Gastroesophageal sphincter (tissue), 4 donors: ENCODE measurements around the gene TMEM239. TPM values are rescaled to one million over a fixed set of nuclear protein-coding genes. Genes with fewer than 3 reads are reported as not detected.

Experiments
- ATAC-seq: fragments of 150-250 bp; one replicate; pipeline ENCODE4 v1.9.1; 2016; ENCODE audit warnings: mild to moderate bottlenecking, moderate library complexity
- H3K27ac ChIP-seq, 4 donors: fragments of 200-600 bp; sonication (generic) in 3 of 4; 1 replicate in 3 of 4; 2 replicates in 1 of 4; pipeline ENCODE4 v1.5.1; 2016 to 2019
- H3K27me3 ChIP-seq: fragments of 200-600 bp; sonication (generic); one replicate; pipeline ENCODE4 v1.5.1; 2019
- H3K36me3 ChIP-seq, 2 donors: fragments of 200-600 bp; sonication (generic); one replicate each; pipeline ENCODE4 v1.5.1; 2019; ENCODE audit warnings: control low read depth in 1 of 2
- H3K4me1 ChIP-seq, 3 donors: fragments of 200-600 bp; sonication (generic); 1 replicate in 2 of 3; 2 replicates in 1 of 3; pipeline ENCODE4 v1.5.1; 2016 to 2019; ENCODE audit warnings: control low read depth in 2 of 3
- H3K4me3 ChIP-seq, 2 donors: fragments of 200-600 bp; sonication (generic); one replicate each; pipeline ENCODE4 v1.5.1; 2019; ENCODE audit warnings: mild to moderate bottlenecking in 1 of 2, moderate library complexity in 1 of 2
- H3K9me3 ChIP-seq, 3 donors: fragments of 200-600 bp; sonication (generic); one replicate each; pipeline ENCODE4 v1.5.1; 2017 to 2019; ENCODE audit warnings: control low read depth in 2 of 3
- CTCF ChIP-seq, 4 experiments: fragments of 200-600 bp in 2 of 4; fragments of 450-650 bp in 2 of 4; sonication (generic) in 1 of 4; IDR thresholded peaks; one replicate each; pipeline ENCODE4 v1.5.1; 2017 to 2019; ENCODE audit warnings: antibody characterized with exemption in 4 of 4, mild to moderate bottlenecking in 2 of 4, moderate library complexity in 2 of 4
- EP300 ChIP-seq: sonication (generic); formaldehyde crosslinking; IDR thresholded peaks from one replicate; pipeline ENCODE4 v1.6.1; 2017; ENCODE audit warnings: antibody characterized with exemption, mild to moderate bottlenecking
- POLR2A ChIP-seq, 2 donors: fragments of 450-650 bp; IDR thresholded peaks; one replicate each; pipeline ENCODE4 v1.6.1; 2017; ENCODE audit warnings: antibody characterized with exemption in 2 of 2, mild to moderate bottlenecking in 2 of 2, moderate library complexity in 1 of 2
- POLR2AphosphoS5 ChIP-seq: sonication (generic); formaldehyde crosslinking; IDR thresholded peaks from one replicate; pipeline ENCODE4 v1.6.1; 2017; ENCODE audit warnings: antibody characterized with exemption
- WGBS, 2 donors: methylation state at CpG; one replicate each; pipeline ENCODE4 v1.1.5; 2018; ENCODE audit warnings: low coverage in 1 of 2; 5-methylcytosine and 5-hydroxymethylcytosine counted together
- total RNA-seq, 4 donors: library from RNA; depleted of rRNA; stranded (reverse); fragments of >200 nt; gene quantifications; one replicate each; pipeline ENCODE4 v1.1.0, GENCODE V29; 2016

TMEM239 gene
- total RNA-seq, 4 donors from 2014 or later = 0.15 TPM; not detected in 3

- Histone ChIP-seq H3K9me3 (no peaks in the 10 kb centered on the region), H3K27ac (no peak overlapping the region), H3K36me3 (no peaks in the 10 kb centered on the region), H3K27me3 (peaks cover 94% of the 10 kb centered on the region), H3K4me1 (peaks cover 0 to 26% (median 7%) of the 10 kb centered on the region in 3 donors), H3K4me3 (no peak overlapping the region)
- no peak for TF ChIP-seq CTCF (IDR thresholded peaks at IDR 0.05)
- TF ChIP-seq POLR2AphosphoS5 = no peak
- TF ChIP-seq POLR2A (IDR thresholded peaks at IDR 0.05) = no peak
- no peak for TF ChIP-seq EP300
- ATAC-seq = no peak
- WGBS, 2 donors = 56 to 63% methylated on average over 1 to 2 of the region's 6 CpGs
These were observed 17.4 kb upstream of the TMEM239 start for GRCh38 chr20:2798814-2799213.

GRCh38 chr20:2799271-2799670, 16.9 kb upstream of the TMEM239 start:
- peak overlapping the region in 1 of 2 donors; percentile 35 for H3K4me3 ChIP-seq
- TF ChIP-seq EP300 = no peak
- TF ChIP-seq CTCF (IDR thresholded peaks at IDR 0.05) = no peak
- TF ChIP-seq POLR2AphosphoS5 = no peak
- TF ChIP-seq POLR2A (IDR thresholded peaks at IDR 0.05) = no peak
- H3K36me3 ChIP-seq = no peaks in the 10 kb centered on the region
- H3K9me3 ChIP-seq = no peaks in the 10 kb centered on the region
- peaks cover 0 to 26% (median 7%) of the 10 kb centered on the region in 3 donors for H3K4me1 ChIP-seq
- no peak overlapping the region for H3K27ac ChIP-seq
- ATAC-seq = no peak
- WGBS, 2 donors = 32 to 66% methylated on average over 4 to 8 of the region's 9 CpGs
- H3K27me3 ChIP-seq = peaks cover 94% of the 10 kb centered on the region

DNA sequence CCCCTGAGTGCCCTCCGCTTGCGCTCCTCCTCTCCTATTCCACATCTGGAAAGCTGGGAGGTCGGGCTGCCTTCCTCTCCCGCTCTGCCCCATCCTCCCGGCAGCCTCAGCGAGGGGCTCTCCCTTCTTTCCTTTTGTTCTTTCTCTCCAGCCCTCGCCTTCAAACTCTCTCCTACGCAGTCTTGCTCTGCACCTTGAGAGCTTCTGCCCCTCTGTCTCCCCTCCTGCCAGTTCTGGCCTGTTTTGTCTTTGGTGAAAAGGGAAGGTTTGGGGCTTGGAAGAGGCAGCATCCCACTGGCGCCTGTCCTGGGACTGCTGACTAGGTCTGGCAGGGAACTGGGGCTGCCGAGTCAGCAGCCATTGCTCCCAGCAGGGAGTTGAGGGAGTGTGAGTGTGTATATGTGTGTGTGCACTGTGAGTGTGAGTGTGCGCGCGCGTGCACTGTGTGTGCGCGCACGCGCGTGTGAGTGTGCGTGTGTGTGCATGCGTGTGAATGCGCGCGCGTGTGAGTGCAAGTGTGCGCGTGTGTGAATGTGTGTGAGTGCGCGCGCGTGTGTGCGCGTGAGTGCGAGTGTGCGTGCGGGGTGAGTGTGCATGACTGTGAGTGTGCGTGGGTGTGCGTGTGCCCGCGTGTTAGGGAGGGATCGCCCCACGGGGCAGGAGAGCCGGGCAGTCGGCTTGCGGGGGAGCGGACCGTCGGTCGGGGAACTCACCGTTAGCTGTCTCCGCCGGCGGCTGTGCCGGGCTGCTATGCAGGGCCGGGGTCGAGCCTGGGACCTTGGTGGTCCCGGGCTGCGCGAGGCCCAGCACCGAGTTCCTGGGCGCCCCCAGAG, 16.3 kb upstream of the TMEM239 start:
- Histone ChIP-seq H3K4me3 (peak overlapping the region in 1 of 2 donors; percentile 35), H3K4me1 (peaks cover 0 to 29% (median 7%) of the 10 kb centered on the region in 3 donors), H3K9me3 (no peaks in the 10 kb centered on the region), H3K27me3 (peaks cover 98% of the 10 kb centered on the region), H3K27ac (no peak overlapping the region), H3K36me3 (no peaks in the 10 kb centered on the region)
- no peak for TF ChIP-seq CTCF (IDR thresholded peaks at IDR 0.05)
- no peak for TF ChIP-seq POLR2A (IDR thresholded peaks at IDR 0.05)
- no peak for TF ChIP-seq EP300
- no peak for TF ChIP-seq POLR2AphosphoS5
- no peak for ATAC-seq
- 0 to 7% methylated on average over 8 to 10 of the region's 61 CpGs for WGBS, 2 donors

DNA sequence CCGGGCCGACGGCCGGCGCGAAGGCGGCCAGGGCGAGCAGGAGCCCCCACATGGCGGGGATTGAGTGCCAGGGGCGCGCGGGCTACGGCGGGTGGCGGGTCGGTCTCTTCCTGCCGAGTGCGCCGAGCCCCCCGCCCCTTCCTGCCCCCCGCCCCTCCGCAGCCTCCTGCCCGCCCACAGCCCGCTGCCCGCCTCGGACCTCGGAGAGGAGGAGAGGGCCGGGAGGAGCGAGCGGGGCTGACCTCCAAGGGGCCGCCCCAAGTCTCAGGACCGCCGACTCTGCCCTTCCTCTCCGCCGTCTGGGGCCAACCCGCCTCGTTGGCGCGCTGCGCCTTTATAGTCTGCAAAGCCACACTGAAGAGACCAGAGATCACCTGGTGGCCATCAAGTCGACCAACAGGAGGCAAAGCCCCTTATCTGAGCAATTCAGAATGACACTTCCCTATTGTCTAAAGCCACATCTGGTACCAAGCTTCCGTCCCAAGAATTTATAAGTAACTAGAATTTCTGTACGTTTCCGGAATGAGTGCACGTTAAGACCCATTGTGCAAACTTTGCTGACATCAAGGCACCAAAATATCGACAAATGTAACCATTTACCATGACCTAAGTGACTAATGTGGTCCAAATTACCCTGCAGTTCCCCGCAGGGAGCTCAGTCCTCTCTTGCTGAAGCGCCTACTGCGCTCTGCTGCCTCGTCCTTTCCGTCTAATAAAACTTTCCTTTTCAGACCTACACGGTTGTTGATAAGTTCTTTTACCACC, 15.5 kb upstream of the TMEM239 start, which contains the start of gene CPXM1:
Gene CPXM1, minus strand, starts transcription at position 107 of the 765 bp plus-strand sequence. Its CDS starts 55 bp downstream, at position 52.
- Histone ChIP-seq H3K27ac (no peak within 1 kb of the TSS), H3K27me3 (peaks cover 100% of the 10 kb centered on the region)
- ATAC-seq = no peak

More for the DNA sequence above, 15.5 kb upstream of the TMEM239 start, which contains the start of gene CPXM1:
- Histone ChIP-seq H3K4me3 (peak within 1 kb of the TSS in 1 of 2 donors; percentile 35), H3K36me3 (no peaks in the 10 kb centered on the region), H3K9me3 (no peaks in the 10 kb centered on the region), H3K4me1 (peaks cover 0 to 37% (median 7%) of the 10 kb centered on the region in 3 donors)
- 2 to 18% methylated on average over 7 to 12 of the region's 52 CpGs for WGBS, 2 donors
- TF ChIP-seq POLR2AphosphoS5 (no peak), POLR2A (IDR thresholded peaks at IDR 0.05) (no peak), CTCF (IDR thresholded peaks at IDR 0.05) (no peak), EP300 (no peak)
